ENCODE data around the gene MGMT.

Gene MGMT

DNA sequence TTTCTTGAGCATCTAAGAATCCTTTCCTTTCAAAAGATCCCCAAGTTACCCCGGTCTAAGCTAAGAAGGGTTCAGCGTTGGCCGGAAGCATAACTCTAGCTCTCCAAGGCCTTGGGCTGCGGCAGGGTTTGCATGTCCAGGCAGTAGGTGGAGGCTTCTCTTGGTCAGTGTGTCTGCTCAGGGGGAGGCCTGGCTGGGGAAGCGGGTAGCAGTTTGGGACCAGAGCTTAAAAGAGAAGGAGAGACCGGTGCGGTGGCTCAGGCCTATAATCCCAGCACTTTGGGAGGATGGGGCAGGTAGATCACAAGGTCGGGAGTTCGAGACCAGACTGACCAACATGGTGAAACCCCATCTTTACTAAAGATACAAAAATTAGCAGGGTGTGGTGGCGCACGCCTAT, 226.3 kb downstream of the MGMT start:
- no peak overlapping the region for H3K4me3 ChIP-seq (ENCODE audit: low read depth, low read length)
- TF ChIP-seq, protein P1, sequence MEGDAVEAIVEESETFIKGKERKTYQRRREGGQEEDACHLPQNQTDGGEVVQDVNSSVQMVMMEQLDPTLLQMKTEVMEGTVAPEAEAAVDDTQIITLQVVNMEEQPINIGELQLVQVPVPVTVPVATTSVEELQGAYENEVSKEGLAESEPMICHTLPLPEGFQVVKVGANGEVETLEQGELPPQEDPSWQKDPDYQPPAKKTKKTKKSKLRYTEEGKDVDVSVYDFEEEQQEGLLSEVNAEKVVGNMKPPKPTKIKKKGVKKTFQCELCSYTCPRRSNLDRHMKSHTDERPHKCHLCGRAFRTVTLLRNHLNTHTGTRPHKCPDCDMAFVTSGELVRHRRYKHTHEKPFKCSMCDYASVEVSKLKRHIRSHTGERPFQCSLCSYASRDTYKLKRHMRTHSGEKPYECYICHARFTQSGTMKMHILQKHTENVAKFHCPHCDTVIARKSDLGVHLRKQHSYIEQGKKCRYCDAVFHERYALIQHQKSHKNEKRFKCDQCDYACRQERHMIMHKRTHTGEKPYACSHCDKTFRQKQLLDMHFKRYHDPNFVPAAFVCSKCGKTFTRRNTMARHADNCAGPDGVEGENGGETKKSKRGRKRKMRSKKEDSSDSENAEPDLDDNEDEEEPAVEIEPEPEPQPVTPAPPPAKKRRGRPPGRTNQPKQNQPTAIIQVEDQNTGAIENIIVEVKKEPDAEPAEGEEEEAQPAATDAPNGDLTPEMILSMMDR (IDR thresholded peaks at IDR 0.05; ENCODE audit: control insufficient read depth, extremely low read depth, insufficient read depth) = no peak
- no peak for DNase-seq (ENCODE audit: low read depth)

DNA sequence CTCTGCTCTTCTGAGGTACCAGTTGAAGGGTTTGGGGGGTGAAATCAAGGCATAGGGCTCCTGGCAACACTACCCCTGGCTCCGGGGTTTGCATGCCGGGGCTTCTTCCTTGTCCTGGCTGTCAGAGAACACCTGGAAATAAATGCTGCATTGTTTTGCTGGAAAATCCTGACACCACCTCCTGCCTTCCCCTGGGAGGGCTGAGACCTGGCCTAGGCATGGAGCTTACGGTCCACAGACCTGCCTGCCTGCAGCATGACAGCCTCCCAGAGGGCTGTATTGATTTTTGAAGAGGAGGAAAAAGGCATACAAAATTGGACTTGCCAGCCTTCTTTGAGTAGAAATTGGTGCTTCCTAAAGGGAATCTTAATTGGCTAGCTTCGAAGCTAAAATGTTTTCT, 227.1 kb downstream of the MGMT start:
- TF ChIP-seq, protein P1 (IDR thresholded peaks at IDR 0.05; ENCODE audit: control insufficient read depth, extremely low read depth, insufficient read depth) = no peak

DNA sequence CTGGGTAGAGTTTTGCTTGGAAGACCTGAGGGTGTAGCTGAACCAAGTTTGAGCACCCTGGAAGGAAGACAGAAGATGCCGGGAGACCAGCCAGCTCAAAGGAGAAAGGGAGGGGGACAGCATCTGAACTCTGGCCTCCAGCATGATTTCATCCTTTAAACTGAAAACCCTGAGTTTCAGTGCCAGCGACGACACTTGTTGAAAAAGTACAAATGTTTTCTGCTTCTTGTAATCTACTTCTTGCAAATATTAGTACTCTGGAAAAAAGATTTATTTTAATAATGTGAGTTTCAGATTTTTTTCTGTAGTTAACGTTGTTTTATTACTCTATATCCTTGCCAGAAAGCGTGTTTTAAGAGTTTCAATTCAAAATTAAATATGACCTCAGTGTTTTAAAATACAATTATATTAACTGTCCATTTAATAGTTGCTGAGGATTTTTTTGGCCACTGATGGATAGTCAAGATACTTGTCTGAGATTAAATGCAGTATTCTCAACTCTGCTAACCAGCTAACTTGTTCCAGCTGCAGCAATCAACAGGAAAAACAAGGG, 227.7 kb downstream of the MGMT start:
- DNase-seq (ENCODE audit: low read depth) = no peak
- H3K4me3 ChIP-seq (ENCODE audit: low read depth, low read length) = no peak overlapping the region
- TF ChIP-seq, protein P1 (IDR thresholded peaks at IDR 0.05; ENCODE audit: control insufficient read depth, extremely low read depth, insufficient read depth) = no peak

More for the DNA sequence above, 227.1 kb downstream of the MGMT start:
- DNase-seq (ENCODE audit: low read depth) = no peak
- no peak overlapping the region for H3K4me3 ChIP-seq (ENCODE audit: low read depth, low read length)

DNA sequence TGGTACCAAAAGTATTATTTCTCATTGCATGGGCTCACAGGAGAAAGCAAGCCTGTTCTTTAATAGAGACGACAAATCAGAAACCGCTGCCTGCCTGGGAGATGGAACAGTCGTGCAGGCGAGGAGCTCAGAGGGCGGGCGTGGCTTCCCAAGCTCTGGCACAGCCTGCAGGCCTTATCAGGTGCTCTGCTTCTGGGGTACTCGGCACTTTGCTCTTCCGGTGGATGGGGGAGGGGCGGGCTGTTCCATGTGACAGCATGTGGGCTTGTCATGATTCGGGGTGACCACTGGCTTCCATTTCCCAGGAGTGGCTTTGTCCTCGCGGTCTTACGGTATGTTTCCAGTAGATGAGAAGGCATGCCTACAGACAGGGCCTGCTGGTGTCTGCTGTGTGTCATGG, 228.6 kb downstream of the MGMT start:
- TF ChIP-seq, protein P1 (IDR thresholded peaks at IDR 0.05; ENCODE audit: control insufficient read depth, extremely low read depth, insufficient read depth) = no peak

DNA sequence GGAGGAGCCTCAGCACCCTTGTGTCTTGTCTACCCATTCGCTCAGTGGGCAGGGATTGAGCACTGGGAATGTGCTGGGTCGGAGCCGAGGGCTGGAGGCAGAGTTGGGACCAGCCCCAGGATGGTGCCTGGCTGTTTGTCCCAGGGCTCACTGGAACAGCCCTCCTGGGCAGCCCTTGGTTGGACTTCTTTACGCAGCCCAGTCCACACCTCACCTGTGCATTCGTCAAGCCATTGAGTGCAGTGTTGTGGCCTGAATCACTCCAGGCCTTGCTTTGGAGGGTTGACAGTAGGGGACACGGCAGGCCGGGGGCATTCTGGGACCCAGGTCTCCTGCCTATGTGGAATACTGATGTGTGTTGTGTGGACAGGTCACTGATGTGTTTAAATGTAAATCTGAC, 229.6 kb downstream of the MGMT start:
- TF ChIP-seq, protein P1 (IDR thresholded peaks at IDR 0.05; ENCODE audit: control insufficient read depth, extremely low read depth, insufficient read depth) = no peak
- no peak overlapping the region for H3K4me3 ChIP-seq (ENCODE audit: low read depth, low read length)
- no peak for DNase-seq (ENCODE audit: low read depth)

More for the DNA sequence above, 228.6 kb downstream of the MGMT start:
- no peak overlapping the region for H3K4me3 ChIP-seq (ENCODE audit: low read depth, low read length)
- DNase-seq (ENCODE audit: low read depth) = no peak

DNA sequence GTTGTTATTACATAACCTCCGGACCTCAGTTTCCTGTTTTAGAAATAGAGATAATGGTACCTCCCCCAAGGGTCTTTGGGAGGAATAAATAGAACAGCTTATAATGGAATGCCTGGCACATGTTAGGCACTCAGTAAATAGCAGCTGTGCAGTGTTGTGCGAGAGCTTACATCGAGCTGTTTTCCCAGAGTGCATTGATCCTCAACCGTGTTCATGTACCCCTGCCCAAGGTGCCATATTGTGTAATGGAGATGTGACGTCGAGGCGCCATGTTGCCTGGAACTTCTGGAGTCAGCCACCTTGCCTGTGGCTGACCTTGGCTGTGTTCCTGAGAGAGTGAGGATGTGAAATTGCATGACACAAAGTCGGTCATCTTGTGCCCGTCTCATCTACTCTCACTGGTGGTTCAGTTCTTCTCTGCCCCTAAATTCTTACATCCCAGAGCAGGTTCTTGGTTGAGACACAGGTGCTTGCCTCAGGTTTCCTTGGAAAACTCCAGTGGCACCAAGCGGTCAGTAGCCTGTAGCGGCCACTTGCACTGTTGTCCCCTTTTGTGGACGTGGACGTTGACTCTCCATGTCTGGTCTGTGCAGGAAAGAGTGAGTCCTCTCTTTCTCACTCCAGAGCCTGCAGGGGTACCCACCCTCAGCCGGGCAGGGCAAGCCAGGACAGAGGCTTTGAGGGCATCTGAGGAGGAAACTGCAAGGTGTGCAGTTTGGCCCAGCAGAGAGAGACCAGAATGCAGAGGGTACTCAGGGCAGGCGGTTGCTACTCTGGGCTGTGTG, 230.6 kb downstream of the MGMT start:
- DNase-seq (ENCODE audit: low read depth) = no peak
- TF ChIP-seq, protein P1 (IDR thresholded peaks at IDR 0.05; ENCODE audit: control insufficient read depth, extremely low read depth, insufficient read depth) = no peak
- no peak overlapping the region for H3K4me3 ChIP-seq (ENCODE audit: low read depth, low read length)
